ENCODE results near the gene IDS.
A peak's percentile ranks its signal among the peaks of the same experiment; 100 is the strongest.
"Not testable (repeated sequence)": the region's sequence is repeated elsewhere in the genome, so short reads cannot be mapped to it uniquely, and the experiment has no call there.

Gene IDS

GRCh38 chrX:149518236-149518635, 13.1 kb upstream of the IDS start:
- TF ChIP-seq POLR2A (IDR thresholded peaks at IDR 0.05; ENCODE audit: low read depth, low read length) = no peak
- no peak for FAIRE-seq
- DNase-seq (ENCODE audit: insufficient read length, low spot score) = no peak

DNA sequence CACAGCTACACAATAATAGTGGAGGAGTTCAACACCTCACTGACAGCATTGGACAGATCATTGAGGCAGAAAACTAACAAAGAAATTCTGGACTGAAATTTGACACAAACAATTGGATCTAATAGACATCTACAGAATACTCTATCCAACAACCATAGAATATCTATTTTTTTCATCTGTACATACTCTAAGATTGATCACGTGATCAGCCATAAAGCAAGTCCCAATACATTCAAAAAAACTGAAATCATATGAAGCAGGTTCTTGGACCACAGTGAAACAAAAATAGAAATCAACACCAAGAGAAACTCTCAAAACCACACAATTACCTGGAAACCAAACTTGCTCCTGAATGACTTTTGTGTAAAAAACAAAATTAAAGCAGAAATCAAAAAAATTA, 12.2 kb upstream of the IDS start:
- no peak for FAIRE-seq
- no peak for TF ChIP-seq POLR2A (IDR thresholded peaks at IDR 0.05; ENCODE audit: low read depth, low read length)
- no peak for DNase-seq (ENCODE audit: insufficient read length, low spot score)

GRCh38 chrX:149516604-149517003, 11.5 kb upstream of the IDS start:
- TF ChIP-seq POLR2A (IDR thresholded peaks at IDR 0.05; ENCODE audit: low read depth, low read length) = no peak
- DNase-seq (ENCODE audit: insufficient read length, low spot score) (no peak), FAIRE-seq (no peak)

GRCh38 chrX:149515954-149516602, 11.0 kb upstream of the IDS start:
- FAIRE-seq = no peak
- TF ChIP-seq POLR2A (IDR thresholded peaks at IDR 0.05; ENCODE audit: low read depth, low read length) = no peak
- no peak for DNase-seq (ENCODE audit: insufficient read length, low spot score)

DNA sequence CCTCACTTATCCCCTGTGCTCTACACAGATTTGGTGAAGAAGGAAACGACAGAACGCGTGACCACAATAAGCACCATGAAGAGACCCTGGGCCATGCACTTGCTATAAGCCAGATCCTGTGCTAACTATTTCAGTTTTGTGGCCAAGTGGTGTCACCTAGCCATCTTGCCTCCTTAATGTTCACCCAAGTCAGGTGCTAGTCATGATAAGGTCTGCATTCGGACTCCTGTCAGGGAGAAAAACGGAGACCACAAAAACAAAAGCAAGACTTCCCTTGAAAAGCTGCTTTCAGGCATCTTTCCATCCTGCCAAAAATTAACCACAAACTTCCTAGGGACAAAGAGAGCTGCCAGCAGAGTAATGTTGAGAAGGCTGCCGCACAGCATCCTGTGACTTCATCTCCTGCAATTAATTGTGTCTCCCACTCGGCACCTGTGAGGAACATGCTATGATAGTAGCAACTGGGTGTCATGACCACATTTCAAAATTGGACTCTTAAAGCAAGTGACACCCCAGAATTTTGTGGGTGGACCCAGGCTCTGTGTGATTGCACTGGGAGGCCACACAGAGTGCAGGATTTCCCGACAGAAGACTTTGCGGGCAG, 8.8 kb upstream of the IDS start:
- TF ChIP-seq POLR2A (IDR thresholded peaks at IDR 0.05; ENCODE audit: low read depth, low read length) = no peak
- no peak for FAIRE-seq

DNA sequence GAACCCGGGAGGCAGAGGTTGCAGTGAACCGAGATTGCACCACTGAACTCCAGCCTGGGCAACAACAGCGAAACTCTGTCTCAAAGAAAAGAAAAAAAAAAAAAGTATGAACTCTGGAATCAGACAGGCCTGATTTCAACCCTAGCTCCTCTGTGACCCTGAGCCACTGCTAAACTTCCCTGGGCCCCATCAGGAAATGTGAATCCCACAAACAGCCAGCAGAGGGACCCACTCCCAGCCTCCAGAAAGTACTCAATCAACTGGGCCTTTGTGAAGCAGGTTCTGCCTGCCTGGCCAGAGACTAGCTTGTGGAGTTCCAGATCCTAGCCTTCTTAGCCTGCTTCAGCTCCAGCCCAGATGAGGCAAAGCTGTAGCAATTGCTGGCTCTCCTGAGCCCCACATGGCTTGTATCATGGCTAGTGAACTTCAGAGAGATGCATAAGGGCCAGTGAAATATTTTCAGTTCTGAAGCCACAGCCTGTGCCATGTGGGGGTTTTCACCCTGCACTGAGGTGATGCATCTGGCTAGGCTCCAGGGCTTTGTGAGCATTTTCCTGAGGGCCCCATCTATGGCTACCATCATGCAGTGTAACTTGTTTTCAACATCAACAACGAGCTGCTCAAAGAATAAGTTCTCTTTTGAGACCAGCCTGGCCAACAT, 7.2 kb upstream of the IDS start:
- no peak for FAIRE-seq
- no peak for DNase-seq (ENCODE audit: insufficient read length, low spot score)
- no peak for TF ChIP-seq POLR2A (IDR thresholded peaks at IDR 0.05; ENCODE audit: low read depth, low read length)

More for the DNA sequence above, 8.8 kb upstream of the IDS start:
- DNase-seq (ENCODE audit: insufficient read length, low spot score) = no peak

DNA sequence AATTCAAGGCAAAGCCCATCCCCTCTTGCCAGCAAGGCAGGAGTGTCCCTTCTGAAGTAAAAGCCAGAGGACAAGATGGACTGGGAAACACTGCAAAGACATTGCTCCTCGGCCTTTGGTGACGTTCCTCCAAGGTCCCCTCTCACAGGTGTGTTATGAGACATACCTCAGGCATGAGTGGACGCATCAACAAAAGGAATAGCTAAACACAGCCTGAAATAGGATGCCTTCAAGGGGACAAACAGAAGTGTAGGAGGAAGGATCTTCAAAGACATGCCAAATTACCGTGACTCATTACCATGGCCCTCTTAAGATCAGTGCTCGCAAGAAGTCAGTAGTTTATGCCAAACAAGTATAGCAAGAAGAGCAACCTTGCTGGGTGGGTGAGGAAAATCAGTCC, 6.0 kb upstream of the IDS start:
- FAIRE-seq (no peak), DNase-seq (ENCODE audit: insufficient read length, low spot score) (no peak)
- TF ChIP-seq POLR2A (IDR thresholded peaks at IDR 0.05; ENCODE audit: low read depth, low read length) = no peak

DNA sequence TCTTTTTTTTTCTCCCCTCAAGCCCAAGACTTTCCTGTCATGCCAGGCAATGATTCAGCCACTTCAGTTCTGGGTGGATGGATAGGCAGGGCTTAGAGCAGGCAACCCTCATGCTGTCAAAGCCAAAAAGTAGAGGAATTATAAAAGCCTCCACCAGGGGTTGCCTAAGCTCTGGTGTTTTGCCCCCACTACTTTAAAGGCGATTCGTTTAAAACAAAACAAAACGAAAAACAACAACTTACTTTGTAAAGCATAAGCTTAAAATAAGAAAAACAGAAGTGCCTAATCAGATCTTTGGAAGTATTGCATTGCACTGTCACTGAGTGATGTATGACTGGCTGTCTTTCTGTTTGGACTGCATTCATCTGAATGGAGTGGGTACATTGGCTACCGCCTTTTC, 5.3 kb upstream of the IDS start:
- DNase-seq (ENCODE audit: insufficient read length, low spot score) = no peak
- TF ChIP-seq POLR2A (IDR thresholded peaks at IDR 0.05; ENCODE audit: low read depth, low read length) = no peak
- no peak for FAIRE-seq

DNA sequence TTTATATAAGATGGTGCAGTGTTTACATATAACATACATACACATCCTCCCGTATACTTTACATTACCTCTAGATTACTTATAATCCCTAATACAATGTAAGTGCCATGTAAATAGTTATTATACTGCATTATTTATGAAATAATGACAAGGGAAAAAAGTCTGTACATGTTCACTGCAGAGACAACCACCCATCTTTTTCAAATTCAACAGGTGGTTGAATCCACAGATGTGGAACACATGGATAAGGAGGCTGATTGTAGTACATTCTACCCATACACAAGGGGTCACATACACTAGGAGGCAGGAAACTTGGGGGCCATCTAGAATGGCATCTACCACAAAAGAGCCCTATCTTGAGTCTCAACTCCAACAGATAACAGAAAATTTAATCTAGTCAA, 3.4 kb upstream of the IDS start:
- DNase-seq (ENCODE audit: insufficient read length, low spot score) (no peak), FAIRE-seq (no peak)
- no peak for TF ChIP-seq POLR2A (IDR thresholded peaks at IDR 0.05; ENCODE audit: low read depth, low read length)

DNA sequence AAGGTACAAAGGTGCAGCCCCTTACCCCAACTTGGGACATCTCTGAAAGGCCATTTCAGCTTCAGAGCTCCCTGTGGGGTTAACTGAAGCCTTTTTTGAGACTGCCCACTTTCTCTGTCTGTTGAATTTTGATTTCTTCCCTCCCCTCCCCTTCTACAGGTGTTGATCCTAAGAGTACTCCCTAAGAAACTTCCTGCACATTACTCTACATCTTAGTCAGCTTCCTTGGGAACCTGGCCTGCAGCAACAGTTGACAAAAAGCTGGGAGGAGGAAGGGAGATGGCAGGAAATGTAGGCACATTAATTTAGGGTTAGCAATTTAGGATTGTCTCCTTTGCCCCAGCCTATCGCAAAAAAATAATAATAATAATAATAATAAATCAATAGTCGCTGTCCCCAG, 1.2 kb upstream of the IDS start:
- no peak for TF ChIP-seq POLR2A (IDR thresholded peaks at IDR 0.05; ENCODE audit: low read depth, low read length)
- DNase-seq (ENCODE audit: insufficient read length, low spot score) (no peak), FAIRE-seq (no peak)

DNA sequence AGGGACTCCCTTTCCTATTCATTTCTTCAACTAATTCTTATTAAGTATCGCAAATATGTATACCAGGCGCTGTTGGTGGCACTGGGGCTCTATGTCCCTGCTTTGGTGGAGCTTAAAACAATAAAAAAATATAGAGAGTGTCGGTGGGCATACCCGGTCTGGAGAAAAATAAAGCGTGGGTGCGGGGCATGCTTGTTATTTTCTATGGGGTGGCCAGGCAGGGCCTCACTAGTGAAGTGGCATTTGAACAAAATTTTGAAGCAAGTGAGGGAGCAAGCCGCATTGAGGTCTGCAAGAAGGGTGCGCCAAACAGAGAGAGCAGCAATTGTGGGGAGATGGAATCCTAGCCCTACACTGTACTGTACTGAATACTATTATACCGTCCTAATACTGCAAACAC, 565 bp upstream of the IDS start:
- FAIRE-seq = no peak
- no peak for DNase-seq (ENCODE audit: insufficient read length, low spot score)

GRCh38 chrX:149504226-149504914, 736 bp downstream of the IDS start:
- no peak for DNase-seq (ENCODE audit: insufficient read length, low spot score)
- no peak for TF ChIP-seq POLR2A (IDR thresholded peaks at IDR 0.05; ENCODE audit: low read depth, low read length)
- no peak for FAIRE-seq

More for the DNA sequence above, 565 bp upstream of the IDS start:
- no peak for TF ChIP-seq POLR2A (IDR thresholded peaks at IDR 0.05; ENCODE audit: low read depth, low read length)

DNA sequence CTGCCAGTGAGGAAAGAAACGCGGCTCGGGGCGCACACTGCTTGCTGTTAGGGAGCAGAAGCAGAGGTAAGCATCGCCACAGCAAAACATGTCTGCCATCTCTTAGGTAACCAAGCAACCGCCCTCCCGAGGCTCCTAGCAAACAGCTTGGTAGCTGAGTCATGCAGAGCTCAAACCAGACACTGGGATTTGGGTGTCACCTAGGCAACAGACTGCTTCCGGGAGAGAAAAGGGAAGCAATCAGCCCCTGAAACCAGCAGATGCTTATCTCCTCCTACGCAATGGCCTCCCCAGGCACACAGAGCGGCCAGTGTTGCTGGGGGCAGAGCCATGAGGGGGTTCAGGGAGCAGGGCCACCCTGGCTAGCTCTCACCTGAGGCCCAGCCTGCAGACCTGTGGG, 1.7 kb downstream of the IDS start:
- peak; percentile 91 for FAIRE-seq
- not testable (repeated sequence) for DNase-seq (ENCODE audit: insufficient read length, low spot score)

- not testable (repeated sequence) for FAIRE-seq; DNase-seq (ENCODE audit: insufficient read length, low spot score)
Measured at GRCh38 chrX:149502923-149503322, 2.2 kb downstream of the IDS start.

GRCh38 chrX:149499766-149500165, 5.3 kb downstream of the IDS start:
- TF ChIP-seq POLR2A (IDR thresholded peaks at IDR 0.05; ENCODE audit: low read depth, low read length) = no peak
- no peak for DNase-seq (ENCODE audit: insufficient read length, low spot score)
- no peak for FAIRE-seq
